Right atrium auricular region (tissue), 2 donors: ENCODE measurements around the gene SELPLG. TPM values are rescaled to one million over a fixed set of nuclear protein-coding genes. Genes with fewer than 3 reads are reported as not detected.
"Not testable (repeated sequence)": the region's sequence is repeated elsewhere in the genome, so short reads cannot be mapped to it uniquely, and the experiment has no call there.

Experiments
- DNase-seq: peaks from one replicate; pipeline ENCODE4 v3.0.0-alpha.2; 2019; ENCODE audit warnings: low spot score
- H3K27ac ChIP-seq, 2 donors: fragments of 200-600 bp; sonication (generic); 1 replicate in 1 of 2; 2 replicates in 1 of 2; pipeline ENCODE4 v1.5.1; 2016 to 2019
- H3K27me3 ChIP-seq, 2 donors: fragments of 200-600 bp; sonication (generic); one replicate each; pipeline versions ENCODE4 v1.5.1 to v1.6.0; 2017 to 2019
- H3K36me3 ChIP-seq: fragments of 200-600 bp; sonication (generic); one replicate; pipeline ENCODE4 v1.5.1; 2016
- H3K4me1 ChIP-seq, 2 donors: fragments of 200-600 bp; sonication (generic); one replicate each; pipeline versions ENCODE4 v1.5.1 to v1.6.0; 2017 to 2019
- H3K4me3 ChIP-seq, 2 donors: fragments of 200-600 bp; sonication (generic); 1 replicate in 1 of 2; 2 replicates in 1 of 2; pipeline ENCODE4 v1.5.1; 2017 to 2019; ENCODE audit warnings: mild to moderate bottlenecking in 1 of 2, moderate library complexity in 1 of 2
- H3K9me3 ChIP-seq, 2 donors: fragments of 200-600 bp; sonication (generic); one replicate each; pipeline ENCODE4 v1.5.1; 2019
- total RNA-seq, 2 donors: library from RNA; depleted of rRNA; stranded (reverse); fragments of >200 nt; gene quantifications; one replicate each; pipeline ENCODE4 v1.1.0, GENCODE V29; 2016
- TF ChIP-seq, protein P1 (sequence below), 2 donors: fragments of 200-600 bp; sonication (generic); IDR thresholded peaks; one replicate each; pipeline ENCODE4 v1.5.1; 2019; ENCODE audit warnings: antibody characterized with exemption in 2 of 2

The SELPLG gene
- total RNA-seq, 2 donors from 2014 or later = 3.7 to 7.7 TPM

DNA sequence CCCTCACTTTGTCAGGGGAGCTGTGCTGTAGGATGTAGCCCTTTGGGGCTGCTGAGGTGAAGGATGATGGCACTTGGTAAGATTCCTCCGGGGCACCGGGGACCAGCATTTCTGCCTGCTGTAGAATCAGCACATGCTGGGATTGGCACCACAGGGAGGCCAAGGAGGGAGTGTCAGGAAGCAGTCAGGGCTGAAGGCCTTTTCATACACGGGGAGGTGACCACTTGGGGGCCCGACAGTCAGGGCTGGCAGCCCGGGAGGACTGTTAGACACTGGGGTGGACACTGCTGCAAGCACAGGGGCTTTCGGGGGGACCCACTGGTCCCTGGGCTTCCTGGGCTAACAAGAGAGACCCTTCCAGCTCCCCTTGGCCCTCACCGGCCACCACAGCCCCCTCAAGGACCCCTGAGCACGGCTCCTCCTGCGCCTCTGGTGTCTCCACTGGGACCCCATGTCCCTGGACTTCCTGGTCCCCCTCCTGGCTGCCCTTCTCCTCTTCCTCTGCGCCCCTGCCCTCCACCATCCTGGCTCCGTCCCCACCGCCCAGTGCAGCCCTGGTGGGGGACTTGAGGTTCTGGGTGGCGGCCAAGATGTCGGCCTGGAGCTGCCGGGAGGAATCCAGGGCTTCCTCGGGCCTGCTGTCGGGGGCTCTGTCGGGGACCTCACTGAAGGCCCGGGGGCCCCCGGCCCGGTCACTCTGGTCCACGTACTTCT is 42.3 kb downstream of the SELPLG start:
- TF ChIP-seq, protein P1, sequence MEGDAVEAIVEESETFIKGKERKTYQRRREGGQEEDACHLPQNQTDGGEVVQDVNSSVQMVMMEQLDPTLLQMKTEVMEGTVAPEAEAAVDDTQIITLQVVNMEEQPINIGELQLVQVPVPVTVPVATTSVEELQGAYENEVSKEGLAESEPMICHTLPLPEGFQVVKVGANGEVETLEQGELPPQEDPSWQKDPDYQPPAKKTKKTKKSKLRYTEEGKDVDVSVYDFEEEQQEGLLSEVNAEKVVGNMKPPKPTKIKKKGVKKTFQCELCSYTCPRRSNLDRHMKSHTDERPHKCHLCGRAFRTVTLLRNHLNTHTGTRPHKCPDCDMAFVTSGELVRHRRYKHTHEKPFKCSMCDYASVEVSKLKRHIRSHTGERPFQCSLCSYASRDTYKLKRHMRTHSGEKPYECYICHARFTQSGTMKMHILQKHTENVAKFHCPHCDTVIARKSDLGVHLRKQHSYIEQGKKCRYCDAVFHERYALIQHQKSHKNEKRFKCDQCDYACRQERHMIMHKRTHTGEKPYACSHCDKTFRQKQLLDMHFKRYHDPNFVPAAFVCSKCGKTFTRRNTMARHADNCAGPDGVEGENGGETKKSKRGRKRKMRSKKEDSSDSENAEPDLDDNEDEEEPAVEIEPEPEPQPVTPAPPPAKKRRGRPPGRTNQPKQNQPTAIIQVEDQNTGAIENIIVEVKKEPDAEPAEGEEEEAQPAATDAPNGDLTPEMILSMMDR (IDR thresholded peaks at IDR 0.05) = no peak
- Histone ChIP-seq H3K36me3 (no peaks in the 10 kb centered on the region), H3K27ac (no peak overlapping the region), H3K27me3 (no peaks in the 10 kb centered on the region), H3K4me3 (no peak overlapping the region), H3K4me1 (peaks cover 0 to 1% of the 10 kb centered on the region in 2 donors), H3K9me3 (no peaks in the 10 kb centered on the region)
- no peak for DNase-seq

DNA sequence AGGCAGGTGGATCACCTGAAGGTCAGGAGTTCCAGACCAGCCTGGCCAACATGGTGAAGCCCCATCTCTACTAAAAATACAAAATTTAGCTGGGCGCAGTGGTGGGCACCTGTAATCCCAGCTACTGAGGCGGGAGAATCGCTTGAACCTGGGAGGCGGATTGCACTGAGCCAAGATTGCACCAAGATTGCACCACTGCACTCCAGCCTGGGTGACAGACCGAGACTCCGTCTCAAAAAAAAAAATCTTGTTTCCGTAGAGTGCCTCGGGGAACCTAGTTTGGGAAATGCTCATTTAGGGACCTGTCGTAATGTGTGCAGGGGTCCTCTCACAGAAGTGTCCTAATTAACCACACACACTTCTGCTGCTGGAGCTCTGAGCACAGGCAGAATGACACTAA is 43.2 kb downstream of the SELPLG start:
- not testable (repeated sequence) for H3K4me3 ChIP-seq, H3K27me3 ChIP-seq, DNase-seq, H3K4me1 ChIP-seq, H3K9me3 ChIP-seq, H3K27ac ChIP-seq, H3K36me3 ChIP-seq

GRCh38 chr12:108589840-108590229 is 43.9 kb downstream of the SELPLG start:
- DNase-seq = no peak

DNA sequence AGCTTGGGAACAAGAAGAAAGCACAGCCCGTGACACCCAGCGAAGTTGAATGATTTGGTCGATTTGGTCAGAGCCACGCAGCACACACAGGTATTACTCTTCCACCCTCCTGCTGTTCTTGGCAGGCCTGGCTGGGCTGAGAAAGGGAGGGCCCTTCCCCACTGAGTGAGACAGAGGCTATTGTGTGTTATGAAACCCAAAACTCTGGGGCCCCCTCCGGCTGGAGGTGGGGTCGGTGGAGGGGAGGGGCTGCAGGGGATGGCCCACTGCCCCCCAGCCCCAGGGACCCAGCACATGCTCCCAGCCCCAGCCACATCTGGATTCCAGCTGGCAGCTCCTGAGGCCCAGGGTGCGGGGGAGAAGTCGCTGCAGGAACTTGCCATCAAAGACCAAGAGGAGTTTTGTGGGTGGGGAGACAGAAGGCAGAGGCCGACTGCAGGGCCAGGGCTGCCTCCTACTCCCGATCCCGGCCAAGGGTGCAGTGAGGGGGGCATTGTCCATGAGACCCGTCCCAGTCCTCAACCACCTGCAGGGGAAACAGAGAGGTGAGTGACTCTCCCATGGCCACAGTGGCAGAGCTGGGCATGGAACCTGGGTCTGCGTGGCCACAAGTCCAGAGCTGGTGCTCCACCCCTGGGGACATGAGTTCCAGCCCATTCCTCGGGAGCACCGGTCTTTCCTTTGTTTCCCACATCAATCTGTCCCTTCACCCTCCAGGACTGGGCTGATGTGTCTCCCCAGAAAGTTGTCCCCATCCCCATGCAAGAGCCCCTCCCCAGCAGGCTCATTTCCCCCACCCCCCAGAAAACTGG is 44.5 kb downstream of the SELPLG start:
- H3K9me3 ChIP-seq = no peaks in the 10 kb centered on the region
- TF ChIP-seq, protein P1 (IDR thresholded peaks at IDR 0.05) = no peak
- no peak for DNase-seq

More at GRCh38 chr12:108589840-108590229, 43.9 kb downstream of the SELPLG start:
- Histone ChIP-seq H3K9me3 (no peaks in the 10 kb centered on the region), H3K36me3 (no peaks in the 10 kb centered on the region), H3K27ac (no peak overlapping the region), H3K27me3 (no peaks in the 10 kb centered on the region), H3K4me3 (no peak overlapping the region), H3K4me1 (no peaks in the 10 kb centered on the region)
- TF ChIP-seq, protein P1 (IDR thresholded peaks at IDR 0.05) = no peak

DNA sequence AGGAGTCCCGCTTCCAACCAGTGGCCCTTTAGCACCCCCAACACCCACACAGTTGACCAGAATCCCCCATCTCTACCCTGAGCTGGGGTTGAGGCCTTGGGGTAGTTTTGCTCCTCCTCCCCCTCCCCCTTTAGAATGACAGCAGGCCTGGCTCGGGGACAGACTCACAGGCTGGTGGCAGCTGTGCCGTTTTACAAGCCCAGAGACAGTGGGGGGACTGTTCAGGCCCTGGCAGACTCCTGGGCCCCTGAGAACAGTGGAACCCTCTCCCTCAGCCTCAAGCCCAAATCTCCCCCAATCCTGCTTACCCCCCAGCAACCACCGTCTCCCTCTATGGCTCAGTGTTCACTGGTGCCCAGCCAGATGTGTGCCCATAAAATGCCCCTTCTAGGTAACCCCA is 45.9 kb downstream of the SELPLG start:
- H3K27me3 ChIP-seq = no peaks in the 10 kb centered on the region
- DNase-seq = no peak
- H3K4me3 ChIP-seq = no peak overlapping the region
- no peaks in the 10 kb centered on the region for H3K9me3 ChIP-seq
- no peaks in the 10 kb centered on the region for H3K36me3 ChIP-seq
- H3K27ac ChIP-seq = no peak overlapping the region
- no peaks in the 10 kb centered on the region for H3K4me1 ChIP-seq
- TF ChIP-seq, protein P1 (IDR thresholded peaks at IDR 0.05) = no peak

More for the DNA sequence above, 44.5 kb downstream of the SELPLG start:
- H3K4me3 ChIP-seq = no peak overlapping the region
- no peaks in the 10 kb centered on the region for H3K36me3 ChIP-seq
- no peaks in the 10 kb centered on the region for H3K27me3 ChIP-seq
- no peaks in the 10 kb centered on the region for H3K4me1 ChIP-seq
- no peak overlapping the region for H3K27ac ChIP-seq

- no peak overlapping the region for H3K4me3 ChIP-seq
- H3K36me3 ChIP-seq = no peaks in the 10 kb centered on the region
- no peak overlapping the region for H3K27ac ChIP-seq
- DNase-seq = no peak
- TF ChIP-seq, protein P1 (IDR thresholded peaks at IDR 0.05) = no peak
- H3K27me3 ChIP-seq = no peaks in the 10 kb centered on the region
- no peaks in the 10 kb centered on the region for H3K9me3 ChIP-seq
- no peaks in the 10 kb centered on the region for H3K4me1 ChIP-seq
Observed at GRCh38 chr12:108586306-108586705, 47.4 kb downstream of the SELPLG start.
